Fibroblast of mammary gland (primary cell): ENCODE results near the gene ELOVL7.

Experiments
- DNase-seq: peaks from one replicate; pipeline ENCODE4 v3.0.0-alpha.2; 2010; ENCODE audit warnings: low read depth
- H3K4me3 ChIP-seq: 2 replicates; pipeline ENCODE4 v1.5.1; 2011; ENCODE audit warnings: low read depth, mild to moderate bottlenecking, low read length, moderate library complexity; ENCODE audit not compliant: control insufficient read depth
- TF ChIP-seq, protein P1 (sequence below): conservative IDR thresholded peaks from 2 replicates; pipeline ENCODE4 v1.5.1; 2011; ENCODE audit warnings: low read depth, low read length, inconsistent platforms; ENCODE audit not compliant: control insufficient read depth, insufficient read depth

ELOVL7 gene

DNA sequence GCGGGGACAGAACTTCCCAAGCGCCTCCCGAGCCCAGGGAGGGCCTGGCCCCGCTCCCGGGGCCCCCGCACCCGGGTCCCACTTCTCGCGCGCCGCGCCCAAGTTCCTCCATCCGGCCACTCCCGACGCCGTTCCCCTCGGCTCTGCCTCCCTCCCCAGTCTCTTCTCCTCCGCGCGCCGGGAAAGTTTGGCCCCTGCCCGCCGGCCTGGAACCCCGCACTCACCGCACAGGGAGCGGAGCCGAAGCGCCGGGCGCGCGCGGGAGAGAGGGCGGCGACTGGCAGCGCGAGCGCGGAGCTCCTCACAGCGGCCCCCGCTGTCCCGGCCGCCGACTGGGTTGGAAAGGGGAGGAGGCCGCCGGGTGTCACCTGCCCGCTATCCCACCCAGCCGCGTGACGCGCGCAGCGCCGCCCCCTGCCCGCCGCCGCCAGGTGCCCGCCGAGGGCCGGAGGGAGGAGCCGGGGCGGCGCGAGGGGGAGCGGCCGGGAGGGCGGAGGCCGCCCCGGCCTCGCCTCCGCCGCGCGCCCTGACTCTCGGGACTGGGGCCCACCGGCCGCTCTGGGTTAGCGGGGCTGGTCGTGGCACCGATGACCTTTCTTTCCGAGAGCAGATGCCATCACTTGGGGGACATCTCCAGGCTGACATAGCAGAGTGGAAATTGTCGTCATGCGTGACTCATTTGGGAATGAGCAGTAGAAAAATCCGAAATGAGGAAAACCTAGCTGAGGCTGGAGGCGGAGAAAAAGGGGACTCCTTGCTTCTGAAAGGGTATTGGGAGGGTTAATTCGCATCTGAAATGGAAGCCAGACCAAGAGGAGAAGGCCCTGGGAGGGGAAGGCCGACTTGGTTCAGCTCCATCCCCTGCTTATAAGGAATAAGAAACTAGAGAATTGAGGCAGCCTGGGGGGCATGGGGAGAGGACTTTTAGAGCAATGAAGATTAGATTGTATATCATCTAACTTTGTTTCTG is at the start of gene ELOVL7:
Gene ELOVL7 (minus strand): TSS at position 334 of the 970 bp plus-strand sequence. CDS start 56,872 bp downstream, outside the sequence.
- TF ChIP-seq, protein P1, sequence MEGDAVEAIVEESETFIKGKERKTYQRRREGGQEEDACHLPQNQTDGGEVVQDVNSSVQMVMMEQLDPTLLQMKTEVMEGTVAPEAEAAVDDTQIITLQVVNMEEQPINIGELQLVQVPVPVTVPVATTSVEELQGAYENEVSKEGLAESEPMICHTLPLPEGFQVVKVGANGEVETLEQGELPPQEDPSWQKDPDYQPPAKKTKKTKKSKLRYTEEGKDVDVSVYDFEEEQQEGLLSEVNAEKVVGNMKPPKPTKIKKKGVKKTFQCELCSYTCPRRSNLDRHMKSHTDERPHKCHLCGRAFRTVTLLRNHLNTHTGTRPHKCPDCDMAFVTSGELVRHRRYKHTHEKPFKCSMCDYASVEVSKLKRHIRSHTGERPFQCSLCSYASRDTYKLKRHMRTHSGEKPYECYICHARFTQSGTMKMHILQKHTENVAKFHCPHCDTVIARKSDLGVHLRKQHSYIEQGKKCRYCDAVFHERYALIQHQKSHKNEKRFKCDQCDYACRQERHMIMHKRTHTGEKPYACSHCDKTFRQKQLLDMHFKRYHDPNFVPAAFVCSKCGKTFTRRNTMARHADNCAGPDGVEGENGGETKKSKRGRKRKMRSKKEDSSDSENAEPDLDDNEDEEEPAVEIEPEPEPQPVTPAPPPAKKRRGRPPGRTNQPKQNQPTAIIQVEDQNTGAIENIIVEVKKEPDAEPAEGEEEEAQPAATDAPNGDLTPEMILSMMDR, result no peak
- peak within 1 kb of the TSS; percentile 46 for H3K4me3 ChIP-seq
- DNase-seq, result peak; percentile 49

DNA sequence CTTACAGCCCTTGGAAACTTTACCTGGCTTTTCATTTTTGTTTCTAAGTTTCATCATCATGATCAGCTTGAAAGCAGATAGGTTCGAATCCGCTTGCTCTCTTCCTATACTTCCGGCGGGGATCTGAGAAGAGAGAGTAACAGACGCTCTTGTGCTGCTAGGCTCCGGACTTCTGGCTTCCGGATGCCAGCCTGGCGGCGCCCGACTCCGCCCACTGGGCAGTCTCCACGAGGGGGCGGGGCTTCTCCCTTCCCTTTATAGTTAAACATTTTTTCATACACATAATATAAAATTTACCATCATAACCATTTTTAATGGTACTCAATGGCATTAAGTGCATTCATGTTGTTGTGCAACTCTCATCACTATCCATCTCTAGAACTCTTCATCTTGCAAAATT is 49.5 kb upstream of the ELOVL7 start:
- DNase-seq, result no peak
- no peak overlapping the region for H3K4me3 ChIP-seq
- TF ChIP-seq, protein P1, result no peak

DNA sequence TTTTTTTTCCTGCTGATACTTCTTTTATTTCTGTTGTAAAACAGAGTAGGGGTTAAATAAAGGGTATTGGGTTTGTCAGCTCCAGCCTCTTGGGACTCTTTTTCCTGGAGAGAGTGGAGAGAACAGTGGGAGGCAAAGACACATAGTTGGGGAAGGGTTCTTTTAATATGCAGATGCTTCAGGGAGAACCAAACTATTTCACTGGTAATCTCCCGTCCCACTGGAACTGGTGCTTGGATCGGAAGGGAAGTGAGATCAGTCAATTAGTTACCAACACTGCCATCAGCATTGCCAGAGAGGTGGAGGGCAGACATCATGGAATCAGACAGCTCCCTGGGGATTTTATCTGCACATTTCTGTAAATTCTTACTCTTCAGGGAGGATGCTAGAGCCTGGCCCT is 47.6 kb upstream of the ELOVL7 start:
- H3K4me3 ChIP-seq, result no peak overlapping the region
- no peak for DNase-seq
- TF ChIP-seq, protein P1, result no peak

DNA sequence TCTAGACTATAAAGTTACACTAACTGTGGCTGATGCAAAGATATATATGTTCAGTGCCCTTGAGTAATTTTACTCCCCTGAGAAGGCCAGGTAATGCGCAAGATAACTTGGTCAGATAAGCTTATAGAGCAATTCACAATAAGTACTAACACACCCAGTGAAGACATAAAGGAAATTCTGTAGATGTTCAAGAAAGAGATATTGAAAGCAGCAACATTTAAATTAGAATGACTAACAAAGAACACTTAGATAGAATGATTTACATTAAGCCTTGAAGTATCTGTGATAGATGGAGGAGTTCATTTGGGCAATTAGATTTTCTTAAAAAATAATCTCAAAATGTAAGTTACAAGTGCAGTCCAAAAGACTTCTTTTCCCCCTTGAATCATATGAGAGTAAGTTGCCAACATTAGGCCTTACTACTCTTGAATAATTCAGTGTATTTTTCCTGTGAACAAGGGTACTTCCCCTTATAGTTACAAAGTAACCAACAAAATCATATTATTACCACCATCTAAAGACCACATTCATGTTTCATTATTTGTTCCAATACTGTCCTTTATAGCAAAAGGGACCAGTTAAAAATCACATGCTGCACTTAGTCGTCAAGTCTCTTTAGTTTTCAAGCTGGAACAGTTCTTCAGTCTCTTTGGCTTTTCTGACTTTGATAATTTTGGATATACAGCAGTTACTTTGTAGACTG is 44.4 kb upstream of the ELOVL7 start:
- no peak for DNase-seq

DNA sequence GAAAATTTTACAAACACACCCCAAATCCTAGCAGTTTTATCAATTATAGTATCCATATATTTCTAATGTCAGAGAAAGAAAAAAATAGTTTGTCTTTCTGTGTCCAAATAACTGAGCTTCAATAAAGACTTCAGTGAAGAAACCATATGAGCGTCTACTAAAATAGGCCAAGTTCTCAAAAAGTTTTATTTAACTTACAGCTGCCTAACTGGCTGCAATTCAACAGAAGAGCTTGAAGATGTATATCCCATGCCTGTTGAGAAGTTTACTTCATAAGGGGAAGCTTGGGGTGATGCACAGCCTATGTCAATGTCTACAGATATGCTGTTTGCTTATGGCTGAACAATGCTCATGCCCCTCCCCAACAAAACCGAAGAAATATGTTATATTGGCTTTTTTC is 43.7 kb upstream of the ELOVL7 start:
- no peak for DNase-seq
- TF ChIP-seq, protein P1, result no peak
- no peak overlapping the region for H3K4me3 ChIP-seq

More for the DNA sequence above, 44.4 kb upstream of the ELOVL7 start:
- no peak overlapping the region for H3K4me3 ChIP-seq
- TF ChIP-seq, protein P1, result no peak

DNA sequence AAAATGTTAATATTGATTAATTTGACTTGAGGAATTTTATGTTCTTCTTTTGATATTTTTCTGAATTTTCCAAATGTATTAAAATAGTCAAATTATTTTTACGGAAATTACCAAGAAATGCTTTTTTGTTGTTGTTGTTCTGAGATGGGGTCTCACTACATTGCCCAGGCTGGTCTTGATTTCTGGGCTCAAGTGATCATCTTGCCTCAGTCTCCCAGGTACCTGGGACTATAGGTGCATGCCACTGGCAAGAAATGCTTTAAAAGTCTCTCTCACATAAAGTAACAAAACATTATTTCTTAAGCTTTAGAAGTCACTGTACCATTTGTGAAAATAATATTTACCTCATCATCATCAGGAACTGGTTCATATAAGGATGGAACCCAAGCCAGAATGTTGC is 43.0 kb upstream of the ELOVL7 start:
- H3K4me3 ChIP-seq, result no peak overlapping the region
- TF ChIP-seq, protein P1, result no peak
- no peak for DNase-seq
